ENCODE data around the gene PLTP.

The PLTP gene

GRCh38 chr20:45935416-45936046, 23.6 kb upstream of the PLTP start (continued):
- TF ChIP-seq ZBTB11 (tag by site-specific recombination; conservative IDR thresholded peaks at IDR 0.05; ENCODE audit: low read depth) = peak; percentile 43

- peaks cover 0 to 22% of the 10 kb centered on the region in 2 experiments; a peak in 1 of 3 replicates for H3K36me3 ChIP-seq (ENCODE audit: control insufficient read depth in 2 of 2, insufficient read depth in 1 of 2, low read length in 2 of 2)
- peak within 1 kb of the TSS; percentile 96 for H3K4me3 ChIP-seq (ENCODE audit: low read depth, low read length)
- H3K9me3 ChIP-seq (ENCODE audit: control insufficient read depth, insufficient read depth, low read depth, low read length) = no peaks in the 10 kb centered on the region
- ChIA-PET CTCF (interaction anchor here (0.8 to 3.3 kb wide), 4 partner anchors 15 to 52 kb away, joined by 3 to 18 read pairs (median 3); no protein-coding TSS in a partner anchor), POLR2A (interaction anchor here (0.6 to 3.4 kb wide), 35 partner anchors 9 to 1436 kb away, joined by 3 to 28 read pairs (median 4); partner anchors contain the start of genes ACOT8, CTSA, DNTTIP1 and NEURL2)
- H3K4me1 ChIP-seq (ENCODE audit: control insufficient read depth, insufficient read depth, low read length) = peaks cover 9% of the 10 kb centered on the region
- H3K27ac ChIP-seq (ENCODE audit: extremely low read depth, low read depth, low read length) = peak within 1 kb of the TSS; percentile 98
- TF ChIP-seq ZFP69B (tag by site-specific recombination; IDR thresholded peaks at IDR 0.05) (peak; percentile 92), RBAK (tag by site-specific recombination; IDR thresholded peaks at IDR 0.05) (no peak), ZBTB20 (tag by site-specific recombination; IDR thresholded peaks at IDR 0.05) (peak; percentile 88), ZNF266 (tag by site-specific recombination; IDR thresholded peaks at IDR 0.05; ENCODE audit: low read depth) (no peak), OVOL3 (tag by site-specific recombination; IDR thresholded peaks at IDR 0.05) (peak; percentile 80; the same call in 1 of the 2 replicates), ZNF629 (tag by site-specific recombination; IDR thresholded peaks at IDR 0.05) (peak; percentile 81), ZNF37A (tag by site-specific recombination; IDR thresholded peaks at IDR 0.05) (peak; percentile 18; the same call in 1 of the 2 replicates), KLF7 (tag by site-specific recombination; IDR thresholded peaks at IDR 0.05; ENCODE audit: borderline replicate concordance) (peak; percentile 91), ZNF692 (tag by site-specific recombination; IDR thresholded peaks at IDR 0.05) (peak; percentile 94), ZSCAN16 (tag by site-specific recombination; IDR thresholded peaks at IDR 0.05) (0 out of 2 replicates have a peak, but pooled peaks have one; percentile 57), ZNF645 (tag by site-specific recombination; IDR thresholded peaks at IDR 0.05) (peak; percentile 42; the same call in 1 of the 2 replicates), ZNF174 (tag by site-specific recombination; IDR thresholded peaks at IDR 0.05) (no peak), ZNF596 (tag by site-specific recombination; IDR thresholded peaks at IDR 0.05) (0 out of 2 replicates have a peak, but pooled peaks have one; percentile 45), ZIC2 (tag by site-specific recombination; IDR thresholded peaks at IDR 0.05) (peak; percentile 3; the same call in 1 of the 2 replicates), ZNF777 (tag by site-specific recombination; IDR thresholded peaks at IDR 0.05; ENCODE audit: borderline replicate concordance) (no peak), EGR2 (tag by site-specific recombination; IDR thresholded peaks at IDR 0.05; ENCODE audit: low read depth) (peak; percentile 79), PRDM4 (tag by site-specific recombination; IDR thresholded peaks at IDR 0.05) (peak; percentile 65; the same call in 1 of the 2 replicates), ZNF621 (tag by site-specific recombination; IDR thresholded peaks at IDR 0.05) (no peak), YY2 (tag by site-specific recombination; IDR thresholded peaks at IDR 0.05) (peak; percentile 100), ZNF184 (tag by site-specific recombination; IDR thresholded peaks at IDR 0.05) (peak; percentile 47; the same call in 1 of the 2 replicates), ZNF146 (tag by site-specific recombination; IDR thresholded peaks at IDR 0.05) (peak; percentile 46; the same call in 1 of the 2 replicates), ZNF664 (tag by site-specific recombination; IDR thresholded peaks at IDR 0.05) (no peak), ZNF843 (tag by site-specific recombination; IDR thresholded peaks at IDR 0.05) (0 out of 2 replicates have a peak, but pooled peaks have one; percentile 30), ZNF121 (tag by site-specific recombination; IDR thresholded peaks at IDR 0.05) (0 out of 2 replicates have a peak, but pooled peaks have one; percentile 11)
These were observed 22.8 kb upstream of the PLTP start, which contains the start of gene PCIF1 for GRCh38 chr20:45934586-45935415. Gene PCIF1, plus strand, starts transcription at chr20:45934683. Its CDS starts 4,317 bp downstream, at chr20:45939000.
